ENCODE data around the gene MYD88. TPM values are rescaled to one million over a fixed set of nuclear protein-coding genes. Genes with fewer than 3 reads are reported as not detected.
A peak's percentile ranks its signal among the peaks of the same experiment; 100 is the strongest.

MYD88 gene
- total RNA-seq, 2 experiments from 2014 or later: 69.3 to 70.3 TPM

DNA sequence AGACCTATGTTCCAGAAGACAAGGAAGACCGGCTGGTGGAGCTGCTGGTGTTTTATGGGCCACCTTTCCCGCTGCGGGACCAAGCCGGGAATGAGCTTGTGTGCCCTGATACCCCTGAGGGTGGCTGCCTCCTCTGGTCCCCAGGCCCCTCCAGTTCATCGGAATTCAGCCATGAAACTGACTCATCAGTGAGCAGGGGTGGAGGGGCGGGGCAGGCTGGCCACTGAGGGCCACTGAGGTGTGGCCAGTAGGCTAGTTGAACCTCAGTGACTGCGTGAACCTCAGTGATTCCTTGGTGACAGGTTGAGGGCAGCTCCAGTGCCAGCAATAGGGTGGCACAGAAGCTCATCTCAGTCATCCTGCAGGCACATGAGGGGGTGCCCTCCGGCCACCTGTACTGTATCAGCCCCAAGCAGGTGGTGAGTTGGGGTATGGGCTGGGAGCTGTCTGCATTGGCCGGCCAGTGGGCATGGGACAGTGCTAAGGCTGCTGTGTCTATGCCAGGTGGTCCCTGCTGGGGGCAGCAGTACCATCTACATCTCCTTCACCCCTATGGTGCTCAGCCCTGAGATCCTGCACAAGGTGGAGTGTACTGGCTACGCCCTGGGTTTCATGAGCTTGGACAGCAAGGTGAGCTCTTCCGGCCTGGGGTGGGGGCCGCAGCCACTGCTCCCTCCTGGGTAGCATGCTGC lies 21.8 kb upstream of the MYD88 start:
- H3K36me3 Mint-ChIP-seq: peaks cover 1% of the 10 kb centered on the region
- DNase-seq: no peak
- no peaks in the 10 kb centered on the region for H3K9me3 Mint-ChIP-seq (ENCODE audit: low read depth)
- H3K4me3 Mint-ChIP-seq: no peak overlapping the region
- no peaks in the 10 kb centered on the region for H3K27me3 Mint-ChIP-seq
- peaks cover 4% of the 10 kb centered on the region for H3K4me1 Mint-ChIP-seq
- no peak for ATAC-seq
- H3K27ac Mint-ChIP-seq: no peak overlapping the region
- CTCF ChIA-PET: interaction anchor here (0.9 to 4.5 kb wide), 11 partner anchors 10 to 375 kb away, joined by 3 to 28 read pairs (median 5); partner anchors contain the start of genes ACAA1, OXSR1 and XYLB

- no peak for ATAC-seq
- CTCF ChIA-PET: interaction anchor here (0.6 to 4.5 kb wide), 18 partner anchors 19 to 379 kb away, joined by 3 to 28 read pairs (median 4); partner anchors contain the start of genes ACAA1, EXOG, OXSR1 and XYLB
- H3K9me3 Mint-ChIP-seq (ENCODE audit: low read depth): no peaks in the 10 kb centered on the region
- no peaks in the 10 kb centered on the region for H3K27me3 Mint-ChIP-seq
- peaks cover 4% of the 10 kb centered on the region for H3K4me1 Mint-ChIP-seq
- peaks cover 1% of the 10 kb centered on the region for H3K36me3 Mint-ChIP-seq
- no peak overlapping the region for H3K4me3 Mint-ChIP-seq
- no peak for DNase-seq
- no peak overlapping the region for H3K27ac Mint-ChIP-seq
Observed at GRCh38 chr3:38117163-38117716, 21.2 kb upstream of the MYD88 start.

DNA sequence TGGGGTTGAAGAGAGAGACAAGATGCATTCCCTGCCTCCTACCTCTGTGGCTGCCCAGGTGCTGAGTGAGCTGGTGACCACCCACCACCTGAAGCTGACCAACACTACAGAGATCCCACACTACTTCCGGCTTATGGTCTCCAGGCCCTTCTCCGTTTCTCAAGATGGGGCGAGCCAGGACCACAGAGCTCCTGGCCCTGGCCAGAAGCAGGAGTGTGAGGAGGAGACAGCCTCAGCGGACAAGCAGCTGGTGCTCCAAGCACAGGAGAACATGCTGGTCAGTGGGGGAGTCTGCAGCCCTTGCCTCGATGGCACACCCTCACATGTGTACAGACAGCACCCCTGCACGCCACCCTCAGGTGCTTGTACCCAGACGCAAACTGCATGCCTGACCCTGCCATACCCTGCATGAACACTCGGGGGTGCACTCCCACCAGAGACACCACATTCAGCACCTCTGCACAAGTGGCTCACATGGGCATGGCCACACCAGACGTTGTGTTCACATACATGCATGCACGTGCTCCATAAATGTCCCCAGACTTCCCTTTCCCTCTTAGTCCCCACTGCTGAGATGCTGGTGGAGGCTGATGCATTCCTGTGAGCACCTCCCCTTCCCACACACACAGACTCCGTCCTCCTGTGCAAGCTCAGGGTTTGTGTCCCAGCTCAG lies 20.6 kb upstream of the MYD88 start:
- H3K27me3 Mint-ChIP-seq: no peaks in the 10 kb centered on the region
- CTCF ChIA-PET: interaction anchor here (0.6 to 4.5 kb wide), 21 partner anchors 11 to 378 kb away, joined by 3 to 28 read pairs (median 3); partner anchors contain the start of genes ACAA1, EXOG, OXSR1 and XYLB
- H3K27ac Mint-ChIP-seq: no peak overlapping the region
- peak; percentile 87 for ATAC-seq
- peaks cover 7% of the 10 kb centered on the region for H3K36me3 Mint-ChIP-seq
- H3K9me3 Mint-ChIP-seq (ENCODE audit: low read depth): no peaks in the 10 kb centered on the region
- DNase-seq: peak; percentile 84
- H3K4me3 Mint-ChIP-seq: no peak overlapping the region
- H3K4me1 Mint-ChIP-seq: peaks cover 4% of the 10 kb centered on the region

- Mint-ChIP-seq H3K36me3 (peaks cover 9% of the 10 kb centered on the region), H3K9me3 (ENCODE audit: low read depth) (no peaks in the 10 kb centered on the region), H3K27me3 (no peaks in the 10 kb centered on the region), H3K27ac (no peak overlapping the region), H3K4me1 (peaks cover 4% of the 10 kb centered on the region), H3K4me3 (no peak overlapping the region)
- DNase-seq (no peak), ATAC-seq (no peak)
- CTCF ChIA-PET: interaction anchor here (0.6 to 4.5 kb wide), 16 partner anchors 10 to 377 kb away, joined by 3 to 28 read pairs (median 4); partner anchors contain the start of genes ACAA1, EXOG, OXSR1 and XYLB
Observed at GRCh38 chr3:38118421-38119247, 19.8 kb upstream of the MYD88 start.

DNA sequence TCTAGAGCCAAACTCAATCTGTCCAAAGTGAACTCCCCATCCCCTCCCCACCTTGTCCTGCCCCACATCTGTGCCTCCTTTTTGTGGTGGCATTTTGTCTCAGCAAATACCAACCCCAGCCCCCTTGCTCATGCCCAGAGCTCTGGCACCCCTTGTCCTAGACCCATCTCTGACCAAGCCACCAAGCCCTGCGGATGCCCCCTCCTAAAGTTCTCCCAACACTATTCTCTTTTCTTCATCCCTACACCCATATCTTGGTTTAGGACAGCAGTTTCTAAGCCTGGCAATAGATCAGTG lies 19.3 kb upstream of the MYD88 start:
- H3K27ac Mint-ChIP-seq: no peak overlapping the region
- CTCF ChIA-PET: interaction anchor here (0.7 to 4.5 kb wide), 8 partner anchors 9 to 377 kb away, joined by 3 to 28 read pairs (median 4); partner anchors contain the start of genes ACAA1, EXOG, OXSR1 and XYLB
- no peaks in the 10 kb centered on the region for H3K27me3 Mint-ChIP-seq
- no peaks in the 10 kb centered on the region for H3K9me3 Mint-ChIP-seq (ENCODE audit: low read depth)
- no peak overlapping the region for H3K4me3 Mint-ChIP-seq
- ATAC-seq: no peak
- no peak for DNase-seq
- H3K36me3 Mint-ChIP-seq: peaks cover 9% of the 10 kb centered on the region
- peaks cover 4% of the 10 kb centered on the region for H3K4me1 Mint-ChIP-seq

DNA sequence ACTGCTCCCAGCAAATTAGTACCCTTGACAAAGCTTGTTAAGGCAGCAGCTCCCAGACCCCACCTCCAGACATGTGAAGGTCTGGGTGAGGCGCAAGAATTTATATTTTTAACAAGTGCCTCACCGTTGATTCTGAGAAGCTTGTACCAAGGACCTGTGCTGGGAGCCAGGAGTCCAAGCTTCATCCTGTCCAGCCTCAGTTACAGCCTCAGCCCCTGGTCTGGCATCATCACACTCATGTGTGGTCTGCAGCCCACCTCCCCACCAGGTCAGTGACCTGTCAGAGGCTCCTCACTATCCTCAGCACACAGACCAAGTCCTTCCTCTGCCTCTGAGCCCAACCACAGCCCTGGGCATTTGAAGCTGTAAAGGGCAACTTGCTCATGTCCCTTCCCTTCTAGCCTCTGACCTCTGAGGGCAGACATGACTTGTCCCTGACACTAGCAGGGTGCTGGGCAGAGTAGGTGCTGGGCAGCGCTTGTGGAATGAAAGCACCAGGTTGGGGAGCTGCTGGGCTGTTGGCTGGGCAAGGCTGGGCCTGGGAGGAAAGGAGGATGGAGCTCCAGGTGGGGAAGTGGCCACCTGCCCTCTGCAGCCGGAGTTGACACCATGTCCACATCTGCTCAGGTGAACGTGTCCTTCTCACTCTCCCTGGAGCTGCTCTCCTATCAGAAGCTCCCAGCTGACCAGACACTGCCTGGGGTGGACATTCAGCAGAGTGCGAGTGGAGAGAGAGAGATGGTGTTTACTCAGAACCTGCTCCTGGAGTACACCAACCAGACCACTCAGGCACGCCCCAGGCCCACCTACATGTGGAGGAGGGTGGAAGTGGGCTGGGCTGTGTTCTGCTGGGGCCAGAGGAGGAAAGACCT lies 18.4 kb upstream of the MYD88 start:
- Mint-ChIP-seq H3K27me3 (no peaks in the 10 kb centered on the region), H3K4me3 (no peak overlapping the region), H3K27ac (no peak overlapping the region), H3K36me3 (peaks cover 12% of the 10 kb centered on the region), H3K9me3 (ENCODE audit: low read depth) (no peaks in the 10 kb centered on the region), H3K4me1 (peaks cover 4% of the 10 kb centered on the region)
- CTCF ChIA-PET: interaction anchor here (0.7 to 4.5 kb wide), 2 partner anchors 17 to 226 kb away, joined by 3 to 28 read pairs; partner anchors contain the start of genes ACAA1 and XYLB
- DNase-seq: no peak
- no peak for ATAC-seq

DNA sequence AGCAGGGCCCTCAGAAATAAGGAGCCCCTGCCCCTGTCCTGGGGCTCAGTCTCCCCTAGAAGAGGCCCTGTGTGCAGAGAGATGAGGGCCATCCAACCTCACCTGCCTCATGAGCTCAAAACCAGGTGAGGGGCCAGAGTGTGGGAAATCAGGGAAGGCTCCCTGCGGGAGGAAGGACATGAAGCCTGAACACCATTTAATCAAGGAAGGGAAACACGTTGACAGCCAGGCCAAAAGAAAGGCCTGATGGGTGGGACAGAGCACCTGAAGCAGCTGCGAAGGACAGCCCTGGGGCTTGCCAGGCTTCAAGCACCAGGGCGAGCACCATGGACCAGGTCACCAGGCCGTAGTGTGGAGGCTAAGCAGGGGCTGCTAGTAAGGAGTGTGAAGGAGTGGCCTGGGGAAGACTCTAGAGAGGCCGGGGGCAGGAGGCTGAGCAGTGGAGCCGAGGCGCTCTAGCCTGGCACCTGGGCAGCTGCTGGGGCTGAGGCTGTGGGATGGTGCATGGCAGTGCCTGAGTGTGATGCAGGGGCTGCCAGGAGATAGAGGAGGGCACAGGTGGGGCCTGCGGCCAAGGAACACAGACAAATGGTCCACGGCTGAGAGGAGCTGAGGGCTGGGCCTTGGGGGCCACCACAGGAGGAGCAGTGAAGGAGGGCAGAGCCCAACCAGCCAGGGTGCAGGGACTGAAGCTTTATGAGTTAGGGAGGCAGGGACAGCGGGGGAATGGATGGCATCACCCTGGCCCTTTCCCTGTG lies 17.6 kb upstream of the MYD88 start:
- DNase-seq (no peak), ATAC-seq (no peak)
- CTCF ChIA-PET: interaction anchor here (4.5 kb wide), 1 partner anchor 225 kb away, joined by 28 read pairs; the partner anchor contains the start of gene XYLB
- peaks cover 3% of the 10 kb centered on the region for H3K4me1 Mint-ChIP-seq
- peaks cover 17% of the 10 kb centered on the region for H3K36me3 Mint-ChIP-seq
- H3K9me3 Mint-ChIP-seq (ENCODE audit: low read depth): no peaks in the 10 kb centered on the region
- no peaks in the 10 kb centered on the region for H3K27me3 Mint-ChIP-seq
- H3K4me3 Mint-ChIP-seq: no peak overlapping the region
- H3K27ac Mint-ChIP-seq: no peak overlapping the region

GRCh38 chr3:38121451-38121831 lies 17.0 kb upstream of the MYD88 start:
- H3K36me3 Mint-ChIP-seq: peaks cover 17% of the 10 kb centered on the region
- no peaks in the 10 kb centered on the region for H3K27me3 Mint-ChIP-seq
- ATAC-seq: no peak
- H3K4me3 Mint-ChIP-seq: no peak overlapping the region
- CTCF ChIA-PET: no interaction called here
- peaks cover 2% of the 10 kb centered on the region for H3K4me1 Mint-ChIP-seq
- H3K27ac Mint-ChIP-seq: no peak overlapping the region
- H3K9me3 Mint-ChIP-seq (ENCODE audit: low read depth): no peaks in the 10 kb centered on the region
- no peak for DNase-seq

GRCh38 chr3:38121832-38122461 lies 16.5 kb upstream of the MYD88 start:
- H3K4me1 Mint-ChIP-seq: peaks cover 2% of the 10 kb centered on the region
- no peak overlapping the region for H3K4me3 Mint-ChIP-seq
- H3K36me3 Mint-ChIP-seq: peaks cover 17% of the 10 kb centered on the region
- no peaks in the 10 kb centered on the region for H3K9me3 Mint-ChIP-seq (ENCODE audit: low read depth)
- H3K27me3 Mint-ChIP-seq: no peaks in the 10 kb centered on the region
- H3K27ac Mint-ChIP-seq: no peak overlapping the region
- peak; percentile 25 for DNase-seq
- CTCF ChIA-PET: no interaction called here
- ATAC-seq: no peak

- no peak for ATAC-seq
- Mint-ChIP-seq H3K27ac (no peak overlapping the region), H3K9me3 (ENCODE audit: low read depth) (no peaks in the 10 kb centered on the region), H3K27me3 (no peaks in the 10 kb centered on the region), H3K36me3 (peaks cover 24% of the 10 kb centered on the region), H3K4me3 (no peak overlapping the region), H3K4me1 (peaks cover 2% of the 10 kb centered on the region)
- CTCF ChIA-PET: no interaction called here
- DNase-seq: peak; percentile 31
Observed at GRCh38 chr3:38122712-38123290, 15.7 kb upstream of the MYD88 start.

GRCh38 chr3:38124324-38125122 lies 13.9 kb upstream of the MYD88 start:
- CTCF ChIA-PET: no interaction called here
- peaks cover 32% of the 10 kb centered on the region for H3K36me3 Mint-ChIP-seq

More at GRCh38 chr3:38124324-38125122, 13.9 kb upstream of the MYD88 start:
- H3K4me1 Mint-ChIP-seq: peaks cover under 1% of the 10 kb centered on the region
- H3K27me3 Mint-ChIP-seq: no peaks in the 10 kb centered on the region
- DNase-seq (peak; percentile 25), ATAC-seq (no peak)
- no peak overlapping the region for H3K4me3 Mint-ChIP-seq
- no peaks in the 10 kb centered on the region for H3K9me3 Mint-ChIP-seq (ENCODE audit: low read depth)
- no peak overlapping the region for H3K27ac Mint-ChIP-seq

All from activated CD8-positive, alpha-beta memory T cell treated with anti-CD3 and anti-CD28 coated beads, Interleukin-2, amount 10 ng/mL, durations not matched to agents 7 days and 5 days (primary cell).